Measurements from ENCODE around the gene TUBB6. TPM values are rescaled to one million over a fixed set of nuclear protein-coding genes. Genes with fewer than 3 reads are reported as not detected.

TUBB6 gene
- 173 to 207 TPM (median 196 TPM) in 5 replicates for total RNA-seq (2022; extraction: Qiagen RNA extraction; ENCODE audit: low read depth)

DNA sequence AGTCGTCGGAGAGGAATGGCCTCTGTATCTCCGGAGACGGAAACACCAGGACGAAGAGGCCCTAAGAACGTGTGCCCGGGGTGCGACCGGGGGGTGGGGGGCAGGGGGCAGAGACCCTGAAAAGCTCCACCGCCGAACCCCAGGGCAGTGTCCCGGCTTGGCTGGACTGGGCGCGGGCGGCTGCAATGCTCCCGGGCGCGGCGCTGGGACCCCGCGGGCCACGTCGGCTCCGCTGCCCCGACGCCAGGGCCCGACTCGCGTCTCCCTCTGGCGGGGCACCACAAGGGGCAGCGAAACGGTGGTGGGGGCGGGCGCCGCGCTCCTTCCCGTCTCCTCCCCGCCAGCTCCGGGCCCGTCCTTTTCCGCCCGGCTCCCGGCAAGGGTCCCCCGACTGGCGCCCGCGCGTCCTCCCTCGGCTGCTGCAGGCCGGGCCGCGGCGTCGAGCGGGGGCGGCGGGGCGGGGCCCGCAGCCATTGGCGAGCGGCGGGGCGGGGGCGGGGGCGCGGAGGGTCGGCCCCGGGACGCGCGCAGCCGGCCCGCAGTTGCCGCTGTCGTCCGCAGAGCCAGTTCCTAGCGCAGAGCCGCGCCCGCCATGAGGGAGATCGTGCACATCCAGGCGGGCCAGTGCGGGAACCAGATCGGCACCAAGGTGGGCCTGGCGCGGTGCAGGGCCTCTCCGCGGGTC lies at the start of gene TUBB6:
Gene TUBB6, plus strand, starts transcription at position 541 of the 685 bp plus-strand sequence. Its CDS starts 52 bp downstream, at position 593.

Other genes starting within 250 kb of the TUBB6 start
- not detected in 5 replicates for gene ANKRD62, start 214.4 kb upstream of the TUBB6 start, total RNA-seq (2022; extraction: Qiagen RNA extraction; ENCODE audit: low read depth)
- not detected in 5 replicates for gene CIDEA, start 53.9 kb upstream of the TUBB6 start, total RNA-seq (2022; extraction: Qiagen RNA extraction; ENCODE audit: low read depth)
- 35.4 to 53.6 TPM (median 36.9 TPM) in 5 replicates for gene AFG3L2, start 69.0 kb downstream of the TUBB6 start, total RNA-seq (2022; extraction: Qiagen RNA extraction; ENCODE audit: low read depth)
- 5.6 to 10.9 TPM (median 7.5 TPM) in 5 replicates for gene PRELID3A, start 99.7 kb downstream of the TUBB6 start, total RNA-seq (2022; extraction: Qiagen RNA extraction; ENCODE audit: low read depth)